Measurements from ENCODE around the gene RGL2.
A peak's percentile ranks its signal among the peaks of the same experiment; 100 is the strongest.
"Not testable (repeated sequence)": the region's sequence is repeated elsewhere in the genome, so short reads cannot be mapped to it uniquely, and the experiment has no call there.

The RGL2 gene

DNA sequence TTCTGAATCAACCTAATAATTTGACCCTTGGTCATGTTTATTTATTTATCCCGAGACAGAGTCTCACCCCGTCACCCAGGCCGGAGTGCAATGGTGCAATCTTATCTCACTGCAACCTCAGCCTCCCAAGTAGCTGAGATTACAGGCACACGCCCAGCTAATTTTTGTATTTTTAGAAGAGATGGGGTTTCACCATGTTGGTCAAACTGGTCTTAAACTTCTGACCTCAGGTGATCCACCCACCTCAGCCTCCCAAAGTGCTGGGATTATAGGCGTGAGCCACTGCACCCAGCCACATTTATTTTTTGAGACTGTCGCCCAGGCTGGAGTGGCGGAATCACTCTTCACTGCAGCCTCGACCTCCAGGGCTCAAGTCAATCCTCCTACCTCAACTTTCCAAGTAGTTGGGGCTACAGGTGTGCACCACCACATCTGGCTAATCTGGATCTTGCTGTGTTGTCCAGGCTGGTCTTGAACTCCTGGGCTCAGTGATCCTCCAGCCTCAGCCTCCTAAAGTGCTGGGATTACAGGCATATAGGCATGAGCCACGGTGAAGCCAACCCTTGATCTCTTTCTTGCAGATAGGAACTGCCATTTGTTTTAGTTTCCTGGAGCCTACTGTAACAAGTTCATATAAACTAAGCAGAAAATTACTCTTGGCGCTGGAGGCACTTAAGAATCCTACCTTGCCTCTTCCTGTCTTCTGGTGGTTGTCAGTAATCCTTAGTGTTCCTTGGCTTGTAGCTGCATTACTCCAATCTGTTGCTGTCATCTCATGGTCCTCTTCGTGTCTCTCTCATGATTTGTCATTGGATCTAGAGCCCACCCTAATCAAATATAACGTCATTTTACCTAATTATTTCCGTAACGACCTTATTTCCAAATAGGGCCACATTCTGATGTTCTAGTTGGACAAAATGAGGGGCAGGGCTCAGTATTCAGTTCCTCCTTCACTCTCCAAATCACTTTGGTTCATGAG is 24.5 kb downstream of the RGL2 start:
- peak overlapping the region; percentile 17 to 44 for H3K9ac ChIP-seq (ENCODE audit: low read depth in 1 of 2, low read length in 2 of 2)
- no peaks in the 10 kb centered on the region for H3K27me3 ChIP-seq (ENCODE audit: control insufficient read depth in 2 of 2, insufficient read depth in 2 of 2, low read length in 2 of 2)
- no peaks in the 10 kb centered on the region for H3K9me3 ChIP-seq (ENCODE audit: control insufficient read depth in 2 of 2, low read length in 2 of 2)
- H3K4me3 ChIP-seq (ENCODE audit: low read length in 2 of 2): peak overlapping the region; percentile 2 to 98
- peaks cover 52 to 61% of the 10 kb centered on the region in 2 donors for H3K4me1 ChIP-seq (ENCODE audit: control insufficient read depth in 2 of 2, insufficient read depth in 2 of 2, low read length in 2 of 2)
- H3K27ac ChIP-seq (ENCODE audit: low read depth in 2 of 2, low read length in 2 of 2): peak overlapping the region; percentile 41 to 93
- peaks cover 32% of the 10 kb centered on the region in 2 donors for H3K36me3 ChIP-seq (ENCODE audit: control insufficient read depth in 2 of 2, insufficient read depth in 2 of 2, low read length in 2 of 2)

GRCh38 chr6:33273129-33273923 is 25.4 kb downstream of the RGL2 start:
- peak overlapping the region; percentile 86 to 98 for H3K4me3 ChIP-seq (ENCODE audit: low read length in 2 of 2)

DNA sequence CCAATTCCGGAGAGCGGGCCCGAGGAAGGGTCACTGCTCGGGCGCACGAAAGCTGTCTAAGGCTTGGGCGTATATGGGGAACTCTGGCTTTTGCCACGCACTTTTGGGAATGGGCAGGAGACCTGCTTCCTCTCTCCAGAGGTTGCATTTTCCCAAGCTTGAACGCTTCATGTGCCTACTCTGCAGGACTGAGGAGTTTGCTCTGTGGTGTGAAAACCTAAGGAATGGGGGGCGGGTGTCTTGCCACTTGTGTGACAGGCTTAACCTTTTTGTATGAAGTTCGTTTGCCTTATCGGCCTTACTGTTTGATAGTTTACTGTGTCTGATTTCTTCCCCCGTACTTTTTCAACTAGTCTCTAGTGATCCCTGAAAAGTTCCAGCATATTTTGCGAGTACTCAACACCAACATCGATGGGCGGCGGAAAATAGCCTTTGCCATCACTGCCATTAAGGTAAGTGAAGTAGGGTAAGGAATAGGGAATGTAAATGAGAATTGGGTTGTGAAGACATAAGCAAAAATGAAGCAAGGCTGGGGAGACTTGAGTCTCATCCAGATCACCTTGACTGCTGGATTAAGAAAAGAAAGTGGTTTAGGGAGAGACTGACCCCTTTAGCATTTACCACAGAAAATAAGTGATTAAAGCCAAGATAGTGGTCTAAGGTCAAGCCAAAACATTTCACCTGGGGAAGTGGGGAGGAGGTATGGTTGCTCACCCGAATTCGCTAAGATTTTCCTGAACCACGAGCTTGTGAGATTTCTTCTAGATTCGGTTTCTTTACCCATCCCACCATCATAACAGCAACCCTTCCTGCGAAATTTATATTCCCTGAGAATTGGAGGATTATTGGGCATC is 26.2 kb downstream of the RGL2 start:
- H3K27me3 ChIP-seq (ENCODE audit: control insufficient read depth in 2 of 2, insufficient read depth in 2 of 2, low read length in 2 of 2): no peaks in the 10 kb centered on the region
- peak overlapping the region; percentile 80 to 95 for H3K9ac ChIP-seq (ENCODE audit: low read depth in 1 of 2, low read length in 2 of 2)
- H3K9me3 ChIP-seq (ENCODE audit: control insufficient read depth in 2 of 2, low read length in 2 of 2): no peaks in the 10 kb centered on the region
- peaks cover 42 to 51% of the 10 kb centered on the region in 2 donors for H3K4me1 ChIP-seq (ENCODE audit: control insufficient read depth in 2 of 2, insufficient read depth in 2 of 2, low read length in 2 of 2)
- H3K4me3 ChIP-seq (ENCODE audit: low read length in 2 of 2): peak overlapping the region; percentile 86 to 98
- H3K36me3 ChIP-seq (ENCODE audit: control insufficient read depth in 2 of 2, insufficient read depth in 2 of 2, low read length in 2 of 2): peaks cover 32 to 37% of the 10 kb centered on the region in 2 donors
- H3K27ac ChIP-seq (ENCODE audit: low read depth in 2 of 2, low read length in 2 of 2): peak overlapping the region; percentile 94 to 95

More at GRCh38 chr6:33273129-33273923, 25.4 kb downstream of the RGL2 start:
- Histone ChIP-seq H3K9me3 (ENCODE audit: control insufficient read depth in 2 of 2, low read length in 2 of 2) (no peaks in the 10 kb centered on the region), H3K9ac (ENCODE audit: low read depth in 1 of 2, low read length in 2 of 2) (peak overlapping the region; percentile 80 to 95), H3K4me1 (ENCODE audit: control insufficient read depth in 2 of 2, insufficient read depth in 2 of 2, low read length in 2 of 2) (peaks cover 50 to 59% of the 10 kb centered on the region in 2 donors), H3K27ac (ENCODE audit: low read depth in 2 of 2, low read length in 2 of 2) (peak overlapping the region; percentile 94 to 95), H3K36me3 (ENCODE audit: control insufficient read depth in 2 of 2, insufficient read depth in 2 of 2, low read length in 2 of 2) (peaks cover 30 to 33% of the 10 kb centered on the region in 2 donors), H3K27me3 (ENCODE audit: control insufficient read depth in 2 of 2, insufficient read depth in 2 of 2, low read length in 2 of 2) (no peaks in the 10 kb centered on the region)

DNA sequence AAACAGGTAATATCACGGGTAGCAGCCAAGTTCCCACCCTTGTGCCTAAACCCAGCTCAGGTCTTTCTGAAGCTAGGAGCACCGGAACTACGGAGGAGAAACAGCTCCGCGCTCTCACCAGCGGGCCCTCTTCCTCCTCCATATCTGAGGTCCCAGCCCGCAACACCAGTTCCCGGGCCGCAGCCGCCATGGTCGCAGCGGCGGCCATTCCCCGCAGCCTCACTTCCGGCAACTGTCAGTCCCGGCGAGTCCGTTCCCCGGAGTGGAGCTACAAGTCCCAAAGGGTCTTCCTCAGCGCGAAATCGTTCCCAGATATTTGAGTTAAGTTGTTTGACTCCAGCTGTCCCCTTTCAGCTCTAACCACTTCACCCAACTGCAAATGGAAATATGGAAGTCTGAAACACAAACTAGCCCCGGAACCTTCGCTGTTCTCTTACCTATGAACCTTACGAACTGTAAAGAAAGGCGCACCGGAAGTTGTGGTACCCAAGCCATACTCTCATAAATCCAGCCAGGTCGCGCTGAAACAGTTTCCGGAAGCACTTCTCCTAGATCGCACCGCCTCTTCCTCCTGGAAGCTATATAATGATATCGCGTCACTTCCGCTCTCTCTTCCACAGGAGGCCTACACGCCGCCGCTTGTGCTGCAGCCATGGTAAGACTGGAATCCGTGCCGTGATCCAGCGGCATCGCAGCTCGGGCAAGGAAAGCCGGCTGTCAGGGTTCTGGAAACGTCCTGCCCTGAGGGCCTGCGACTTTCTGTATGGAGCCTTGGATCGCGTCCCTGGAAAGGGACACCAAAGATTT is 27.1 kb downstream of the RGL2 start, which contains the start of the genes RPS18 and VPS52:
Gene RPS18, plus strand, starts transcription at position 608 of the 807 bp plus-strand sequence. Its CDS starts 45 bp downstream, at position 653.
Gene VPS52, minus strand, starts transcription at position 409 of the 807 bp plus-strand sequence. Its CDS starts 201 bp downstream, at position 208.
- Histone ChIP-seq H3K36me3 (ENCODE audit: control insufficient read depth in 2 of 2, insufficient read depth in 2 of 2, low read length in 2 of 2) (peaks cover 40 to 46% of the 10 kb centered on the region in 2 donors), H3K9ac (ENCODE audit: low read depth in 1 of 2, low read length in 2 of 2) (peak within 1 kb of the TSS; percentile 95), H3K4me3 (ENCODE audit: low read length in 2 of 2) (peak within 1 kb of the TSS; percentile 86 to 98), H3K27ac (ENCODE audit: low read depth in 2 of 2, low read length in 2 of 2) (peak within 1 kb of the TSS; percentile 94 to 95), H3K9me3 (ENCODE audit: control insufficient read depth in 2 of 2, low read length in 2 of 2) (no peaks in the 10 kb centered on the region), H3K27me3 (ENCODE audit: control insufficient read depth in 2 of 2, insufficient read depth in 2 of 2, low read length in 2 of 2) (no peaks in the 10 kb centered on the region), H3K4me1 (ENCODE audit: control insufficient read depth in 2 of 2, insufficient read depth in 2 of 2, low read length in 2 of 2) (peaks cover 40 to 49% of the 10 kb centered on the region in 2 donors)

- Histone ChIP-seq H3K9me3 (ENCODE audit: control insufficient read depth in 2 of 2, low read length in 2 of 2) (no peaks in the 10 kb centered on the region), H3K36me3 (ENCODE audit: control insufficient read depth in 2 of 2, insufficient read depth in 2 of 2, low read length in 2 of 2) (peaks cover 41 to 50% of the 10 kb centered on the region in 2 donors)
These were observed 27.6 kb downstream of the RGL2 start for GRCh38 chr6:33271117-33271467.

GRCh38 chr6:33264015-33264414 is 34.7 kb downstream of the RGL2 start:
- H3K27ac ChIP-seq (ENCODE audit: low read depth in 2 of 2, low read length in 2 of 2): no peak overlapping the region
- no peak overlapping the region for H3K9ac ChIP-seq (ENCODE audit: low read depth in 1 of 2, low read length in 2 of 2)
- H3K4me1 ChIP-seq (ENCODE audit: control insufficient read depth in 2 of 2, insufficient read depth in 2 of 2, low read length in 2 of 2): no peaks in the 10 kb centered on the region
- H3K36me3 ChIP-seq (ENCODE audit: control insufficient read depth in 2 of 2, insufficient read depth in 2 of 2, low read length in 2 of 2): peaks cover 42 to 64% of the 10 kb centered on the region in 2 donors
- H3K27me3 ChIP-seq (ENCODE audit: control insufficient read depth in 2 of 2, insufficient read depth in 2 of 2, low read length in 2 of 2): no peaks in the 10 kb centered on the region
- no peak overlapping the region for H3K4me3 ChIP-seq (ENCODE audit: low read length in 2 of 2)
- no peaks in the 10 kb centered on the region for H3K9me3 ChIP-seq (ENCODE audit: control insufficient read depth in 2 of 2, low read length in 2 of 2)

More at GRCh38 chr6:33271117-33271467, 27.6 kb downstream of the RGL2 start:
- Histone ChIP-seq H3K27ac (ENCODE audit: low read depth in 2 of 2, low read length in 2 of 2) (peak overlapping the region; percentile 94 to 95), H3K9ac (ENCODE audit: low read depth in 1 of 2, low read length in 2 of 2) (peak overlapping the region; percentile 95), H3K27me3 (ENCODE audit: control insufficient read depth in 2 of 2, insufficient read depth in 2 of 2, low read length in 2 of 2) (no peaks in the 10 kb centered on the region), H3K4me3 (ENCODE audit: low read length in 2 of 2) (peak overlapping the region; percentile 86 to 98), H3K4me1 (ENCODE audit: control insufficient read depth in 2 of 2, insufficient read depth in 2 of 2, low read length in 2 of 2) (peaks cover 34 to 43% of the 10 kb centered on the region in 2 donors)

- H3K9ac ChIP-seq (ENCODE audit: low read depth in 1 of 2, low read length in 2 of 2); H3K27me3 ChIP-seq (ENCODE audit: control insufficient read depth in 2 of 2, insufficient read depth in 2 of 2, low read length in 2 of 2); H3K9me3 ChIP-seq (ENCODE audit: control insufficient read depth in 2 of 2, low read length in 2 of 2); H3K4me1 ChIP-seq (ENCODE audit: control insufficient read depth in 2 of 2, insufficient read depth in 2 of 2, low read length in 2 of 2); H3K4me3 ChIP-seq (ENCODE audit: low read length in 2 of 2); H3K27ac ChIP-seq (ENCODE audit: low read depth in 2 of 2, low read length in 2 of 2): not testable (repeated sequence)
- H3K36me3 ChIP-seq (ENCODE audit: control insufficient read depth in 2 of 2, insufficient read depth in 2 of 2, low read length in 2 of 2): peaks cover 41 to 56% of the 10 kb centered on the region in 2 donors
These were observed 36.3 kb downstream of the RGL2 start for GRCh38 chr6:33262490-33262889.

DNA sequence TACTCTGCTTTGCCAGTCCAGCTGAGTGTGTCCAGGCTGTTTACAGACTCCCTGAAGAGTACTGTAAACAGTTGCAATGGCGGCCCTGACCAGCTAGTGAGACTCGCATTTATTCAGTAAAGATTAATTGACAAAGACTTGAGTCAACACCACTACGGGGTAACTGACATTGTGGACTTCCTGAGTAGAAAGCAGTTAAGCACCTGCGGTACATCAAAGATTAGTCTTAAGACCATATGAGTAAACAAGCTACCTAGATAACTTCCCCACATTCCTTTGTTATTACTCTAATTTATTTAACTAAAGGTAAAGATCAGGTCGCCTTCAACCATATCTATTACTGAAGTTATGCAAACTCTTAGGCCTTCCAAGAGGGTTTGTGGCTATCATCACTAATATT is 39.7 kb downstream of the RGL2 start:
- H3K36me3 ChIP-seq (ENCODE audit: control insufficient read depth in 2 of 2, insufficient read depth in 2 of 2, low read length in 2 of 2): peaks cover 18 to 27% of the 10 kb centered on the region in 2 donors
- H3K4me3 ChIP-seq (ENCODE audit: low read length in 2 of 2): no peak overlapping the region
- no peaks in the 10 kb centered on the region for H3K4me1 ChIP-seq (ENCODE audit: control insufficient read depth in 2 of 2, insufficient read depth in 2 of 2, low read length in 2 of 2)
- H3K27me3 ChIP-seq (ENCODE audit: control insufficient read depth in 2 of 2, insufficient read depth in 2 of 2, low read length in 2 of 2): no peaks in the 10 kb centered on the region
- H3K27ac ChIP-seq (ENCODE audit: low read depth in 2 of 2, low read length in 2 of 2): no peak overlapping the region
- H3K9ac ChIP-seq (ENCODE audit: low read depth in 1 of 2, low read length in 2 of 2): no peak overlapping the region
- no peaks in the 10 kb centered on the region for H3K9me3 ChIP-seq (ENCODE audit: control insufficient read depth in 2 of 2, low read length in 2 of 2)

DNA sequence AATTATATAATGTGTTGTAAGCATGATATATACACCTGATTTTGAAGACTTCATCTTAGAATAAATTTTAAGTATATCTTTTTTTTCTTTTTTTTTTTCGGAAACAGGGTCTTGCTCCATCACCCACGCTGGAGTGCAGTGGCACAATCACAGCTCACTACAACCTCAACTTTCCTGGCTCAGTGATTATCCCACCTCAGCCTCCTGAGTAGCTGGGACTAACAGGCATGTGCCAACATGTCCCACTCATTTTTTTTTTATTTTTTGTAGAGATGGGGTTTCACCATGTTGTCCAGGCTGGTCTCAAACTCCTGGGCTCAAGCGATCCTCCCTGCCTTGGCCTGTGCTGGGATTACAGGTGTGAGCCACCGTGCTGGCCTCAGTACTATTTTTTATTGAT is 44.2 kb downstream of the RGL2 start:
- no peaks in the 10 kb centered on the region for H3K9me3 ChIP-seq (ENCODE audit: control insufficient read depth in 2 of 2, low read length in 2 of 2)
- no peak overlapping the region for H3K9ac ChIP-seq (ENCODE audit: low read depth in 1 of 2, low read length in 2 of 2)
- H3K4me1 ChIP-seq (ENCODE audit: control insufficient read depth in 2 of 2, insufficient read depth in 2 of 2, low read length in 2 of 2): peaks cover 7 to 9% of the 10 kb centered on the region in 2 donors
- peaks cover 4 to 22% of the 10 kb centered on the region in 2 donors for H3K36me3 ChIP-seq (ENCODE audit: control insufficient read depth in 2 of 2, insufficient read depth in 2 of 2, low read length in 2 of 2)
- H3K27ac ChIP-seq (ENCODE audit: low read depth in 2 of 2, low read length in 2 of 2): no peak overlapping the region
- no peaks in the 10 kb centered on the region for H3K27me3 ChIP-seq (ENCODE audit: control insufficient read depth in 2 of 2, insufficient read depth in 2 of 2, low read length in 2 of 2)
- H3K4me3 ChIP-seq (ENCODE audit: low read length in 2 of 2): no peak overlapping the region

Data from mucosa of rectum (tissue), 2 donors.